ENCODE results near the gene ZDHHC11.
"Not testable (repeated sequence)": the region's sequence is repeated elsewhere in the genome, so short reads cannot be mapped to it uniquely, and the experiment has no call there.

Gene ZDHHC11

GRCh38 chr5:773517-774264 lies 77.1 kb downstream of the ZDHHC11 start:
- DNase-seq = peak in 5 of 42 donors; percentile 8 to 18 (median 16)
- intact Hi-C loops (cut with DNase I) = no loop called here

- intact Hi-C loops (cut with DNase I) = not testable (repeated sequence)
- DNase-seq = peak in 12 of 42 donors; percentile 11 to 67 (median 29)
Observed at GRCh38 chr5:772931-773330, 77.9 kb downstream of the ZDHHC11 start.

GRCh38 chr5:772547-772890 lies 78.3 kb downstream of the ZDHHC11 start:
- DNase-seq = peak in 2 of 42 donors; percentile 5 to 15
- intact Hi-C loops (cut with DNase I) = not testable (repeated sequence)

- DNase-seq = peak in 2 of 42 donors; percentile 6 to 14
- intact Hi-C loops (cut with DNase I) = not testable (repeated sequence)
Observed at GRCh38 chr5:771841-772546, 78.8 kb downstream of the ZDHHC11 start.

GRCh38 chr5:771087-771781 lies 79.6 kb downstream of the ZDHHC11 start:
- peak in 4 of 42 donors; percentile 5 to 11 (median 8) for DNase-seq
- intact Hi-C loops (cut with DNase I) = not testable (repeated sequence)

GRCh38 chr5:770585-770984 lies 80.2 kb downstream of the ZDHHC11 start:
- intact Hi-C loops (cut with DNase I) = not testable (repeated sequence)
- DNase-seq = peak in 6 of 42 donors; percentile 6 to 29 (median 8)

GRCh38 chr5:769485-770145 lies 81.2 kb downstream of the ZDHHC11 start:
- intact Hi-C loops (cut with DNase I) = not testable (repeated sequence)
- DNase-seq = peak in 14 of 42 donors; percentile 1 to 37 (median 10)

- intact Hi-C loops (cut with DNase I) = no loop called here
- DNase-seq = peak in 14 of 42 donors; percentile 7 to 62 (median 21)
Observed at GRCh38 chr5:766666-767431, 83.9 kb downstream of the ZDHHC11 start.

- intact Hi-C loops (cut with DNase I) = no loop called here
- peak in 8 of 42 donors; percentile 2 to 32 (median 9) for DNase-seq
Observed at GRCh38 chr5:765948-766631, 84.7 kb downstream of the ZDHHC11 start.

- DNase-seq = peak in 11 of 42 donors; percentile 4 to 36 (median 10)
- intact Hi-C loops (cut with DNase I) = no loop called here
Observed at GRCh38 chr5:763998-764781, 86.6 kb downstream of the ZDHHC11 start.

GRCh38 chr5:763397-763796 lies 87.4 kb downstream of the ZDHHC11 start:
- DNase-seq = peak in 4 of 42 donors; percentile 4 to 28 (median 12)
- intact Hi-C loops (cut with DNase I) = no loop called here

- DNase-seq = peak in 3 of 42 donors; percentile 18 to 32 (median 23)
- intact Hi-C loops (cut with DNase I) = not testable (repeated sequence)
Observed at GRCh38 chr5:762996-763395, 87.8 kb downstream of the ZDHHC11 start.

- intact Hi-C loops (cut with DNase I) = no loop called here
- DNase-seq = peak in 38 of 42 donors; percentile 26 to 88 (median 70)
Observed at GRCh38 chr5:761854-762710, 88.7 kb downstream of the ZDHHC11 start.

- peak in 6 of 42 donors; percentile 4 to 37 (median 18) for DNase-seq
- intact Hi-C loops (cut with DNase I) = no loop called here
Observed at GRCh38 chr5:761059-761771, 89.6 kb downstream of the ZDHHC11 start.

- intact Hi-C loops (cut with DNase I) = no loop called here
- DNase-seq = peak in 8 of 42 donors; percentile 4 to 35 (median 11)
Observed at GRCh38 chr5:760363-761058, 90.3 kb downstream of the ZDHHC11 start.
